Measurements from ENCODE around the gene SH3D21. TPM values are rescaled to one million over a fixed set of nuclear protein-coding genes. Genes with fewer than 3 reads are reported as not detected.

The SH3D21 gene
- total RNA-seq, 1 donor from 2014 or later: 9.2 TPM

DNA sequence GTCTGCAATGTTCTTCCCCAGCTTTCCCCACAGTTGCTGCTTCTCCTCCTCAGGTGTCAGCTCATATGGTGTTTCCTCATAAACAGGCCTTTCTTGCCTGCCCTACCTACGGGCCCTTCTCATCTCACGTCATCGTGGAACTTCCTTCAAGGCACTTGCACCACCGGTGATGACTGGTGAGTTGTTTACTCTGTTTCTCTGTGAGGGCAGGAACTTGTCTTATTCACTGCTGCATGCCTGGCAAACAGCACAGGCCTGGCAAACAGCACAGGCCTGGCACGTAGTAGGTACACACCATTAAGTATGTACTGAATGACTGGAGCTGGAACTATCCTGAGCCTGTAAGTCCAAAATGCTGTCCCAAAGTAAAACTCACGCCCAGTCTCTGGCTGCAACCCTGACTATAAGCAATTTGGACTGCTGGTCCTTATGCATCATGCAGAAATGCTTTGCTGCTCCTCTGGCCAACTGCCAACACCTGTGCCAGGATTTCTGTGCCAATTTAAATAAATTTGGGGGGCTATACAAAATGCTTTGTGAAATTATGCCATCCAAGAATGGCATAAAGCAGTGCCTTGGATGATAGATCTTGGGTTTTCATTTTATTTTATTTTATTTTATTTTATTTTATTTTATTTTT, 53.9 kb downstream of the SH3D21 start:
- ATAC-seq: peak; percentile 91

DNA sequence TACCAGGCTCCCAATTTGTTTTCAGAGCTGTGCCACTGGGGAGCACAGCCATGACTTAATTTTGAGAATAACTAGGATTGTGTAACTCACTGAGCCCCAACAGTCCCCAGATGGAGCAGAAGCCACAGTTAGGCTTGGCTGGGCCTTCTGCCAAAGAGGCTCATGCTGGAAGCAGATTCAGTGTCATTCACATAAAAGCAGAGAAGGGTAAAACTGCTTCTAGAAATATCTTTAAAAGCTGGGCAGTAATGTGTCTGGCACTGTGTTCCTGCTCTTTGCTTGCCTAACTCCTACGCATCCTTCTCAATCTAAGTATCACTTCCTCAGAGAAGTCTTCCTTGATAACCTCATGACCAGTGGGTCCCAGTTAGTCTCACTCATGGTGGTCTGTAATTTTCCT, 59.2 kb downstream of the SH3D21 start:
- no peak for ATAC-seq

DNA sequence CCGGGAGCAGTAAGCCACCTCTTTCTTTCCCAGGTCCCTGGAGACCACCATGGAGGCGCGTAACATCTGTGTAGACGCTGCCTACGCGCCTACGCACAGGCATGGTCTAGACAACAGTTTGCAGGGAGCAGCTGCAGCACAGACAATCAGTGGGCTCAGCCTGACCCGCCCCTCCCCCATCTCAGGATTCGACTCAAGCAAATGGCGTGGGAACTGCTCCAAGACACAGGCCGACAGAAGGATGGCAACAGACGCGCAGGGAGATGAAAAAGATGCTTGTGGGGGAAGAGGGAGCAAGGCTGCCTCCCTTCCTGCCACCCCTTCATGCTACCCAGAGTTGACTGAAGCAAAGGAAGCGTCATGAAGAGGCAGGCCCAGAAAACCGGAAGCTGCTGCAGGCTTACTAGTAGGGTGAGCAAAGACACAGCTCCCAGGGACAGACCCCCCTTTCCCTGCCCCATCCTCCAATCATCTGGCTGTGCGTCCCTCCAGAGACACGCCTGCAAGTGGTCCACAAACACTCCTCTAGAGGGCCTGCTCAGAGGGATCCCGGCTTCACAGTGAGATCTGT, 60.0 kb downstream of the SH3D21 start:
- no peak for ATAC-seq

DNA sequence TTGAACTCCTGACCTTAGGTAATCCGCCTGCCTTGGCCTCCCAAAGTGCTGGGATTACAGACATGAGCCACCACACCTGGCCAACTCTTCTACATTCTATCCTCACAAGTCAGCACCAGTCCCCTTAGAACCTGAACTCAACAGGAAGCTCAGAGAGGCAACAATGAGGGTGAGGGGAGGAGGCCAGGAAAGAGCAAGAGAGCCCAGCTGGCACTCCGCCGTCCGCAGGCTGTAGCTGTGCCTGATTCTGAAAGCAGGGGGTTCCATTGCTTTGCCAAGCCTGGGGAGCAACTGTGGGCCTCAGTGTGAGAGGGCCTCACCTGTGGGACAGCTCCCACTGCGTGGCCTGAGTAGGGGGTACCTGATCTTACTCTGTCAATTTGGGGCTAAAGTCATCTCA, 60.9 kb downstream of the SH3D21 start:
- ATAC-seq: no peak

DNA sequence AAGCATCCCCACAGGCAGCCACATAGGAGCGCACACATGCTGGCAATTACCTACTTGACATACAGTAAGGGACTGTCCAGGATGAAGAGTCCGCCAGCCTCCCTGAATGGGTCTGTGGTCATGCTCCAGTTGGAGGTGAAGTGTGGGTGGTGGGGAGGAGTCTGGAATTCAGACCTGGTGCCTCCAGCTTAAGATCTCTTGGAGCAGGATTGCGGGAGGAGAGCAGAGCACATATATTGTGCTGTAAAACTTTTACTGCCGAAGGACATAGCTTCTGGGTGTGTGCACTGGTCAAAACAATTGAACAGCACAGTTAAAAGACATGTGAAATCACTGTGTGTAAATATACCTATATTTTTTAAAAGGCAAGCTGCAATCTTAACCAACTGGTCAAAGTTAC, 61.6 kb downstream of the SH3D21 start:
- no peak for ATAC-seq

DNA sequence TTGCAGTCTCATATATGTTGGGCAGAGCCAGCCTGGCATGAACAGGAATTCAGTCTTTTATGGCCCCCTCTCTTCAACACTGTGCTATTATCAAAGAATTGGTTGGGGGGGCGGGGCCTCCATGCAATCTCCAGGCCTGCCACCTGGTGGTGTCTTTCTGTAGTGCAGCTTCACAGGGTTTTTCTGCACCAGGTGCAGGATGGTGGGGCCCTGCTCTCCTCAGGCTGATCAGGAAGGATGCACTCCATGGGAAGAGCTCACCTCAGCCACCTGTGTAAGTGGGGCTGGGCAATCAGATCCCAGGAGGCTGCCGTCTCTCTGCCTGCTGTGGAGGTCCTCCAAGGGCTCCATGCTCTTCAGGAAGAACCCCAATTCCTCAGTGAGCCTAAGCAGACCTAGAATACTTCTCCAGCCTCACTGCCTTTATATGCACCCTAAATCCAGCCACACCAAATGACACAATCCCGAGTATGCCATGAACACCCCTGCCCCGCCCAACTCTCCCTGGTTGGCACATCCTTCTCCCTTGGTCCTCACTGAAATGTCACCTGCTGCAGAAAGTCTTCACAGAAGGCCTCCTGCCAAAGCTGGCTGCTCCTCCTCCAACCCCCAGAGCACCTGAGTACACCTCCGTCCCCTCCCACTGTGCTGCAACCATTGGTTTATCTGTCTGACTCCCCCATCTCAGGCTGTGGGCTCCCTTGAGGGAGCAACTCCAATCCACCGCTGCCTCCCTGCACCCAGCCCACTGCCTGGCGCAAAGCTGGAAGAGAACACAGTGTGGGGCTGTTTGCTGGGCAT, 63.1 kb downstream of the SH3D21 start:
- peak; percentile 40 for ATAC-seq

Other genes starting within 250 kb of the SH3D21 start
- not detected for gene TEKT2, start 222.3 kb upstream of the SH3D21 start, total RNA-seq
- gene ADPRS, start 217.5 kb upstream of the SH3D21 start, total RNA-seq: 27.4 TPM
- 2.7 TPM for gene COL8A2, start 181.1 kb upstream of the SH3D21 start, total RNA-seq
- gene TRAPPC3, start 156.9 kb upstream of the SH3D21 start, total RNA-seq: 65.0 TPM
- gene MAP7D1, start 150.2 kb upstream of the SH3D21 start, total RNA-seq: 93.1 TPM
- gene THRAP3, start 81.9 kb upstream of the SH3D21 start, total RNA-seq: 72.0 TPM
- 3.7 TPM for gene EVA1B, start 17.3 kb downstream of the SH3D21 start, total RNA-seq
- 31.8 TPM for gene STK40, start 79.6 kb downstream of the SH3D21 start, total RNA-seq
- gene LSM10, start 91.5 kb downstream of the SH3D21 start, total RNA-seq: 22.7 TPM
- 7.3 TPM for gene OSCP1, start 144.1 kb downstream of the SH3D21 start, total RNA-seq
- gene MRPS15, start 158.0 kb downstream of the SH3D21 start, total RNA-seq: 89.4 TPM
- gene CSF3R, start 176.5 kb downstream of the SH3D21 start, total RNA-seq: 3.2 TPM